Measurements from ENCODE around the gene WDR35. TPM values are rescaled to one million over a fixed set of nuclear protein-coding genes. Genes with fewer than 3 reads are reported as not detected.

The WDR35 gene
- total RNA-seq, 1 donor from 2014 or later: 13.5 TPM

- TF ChIP-seq, protein P1, sequence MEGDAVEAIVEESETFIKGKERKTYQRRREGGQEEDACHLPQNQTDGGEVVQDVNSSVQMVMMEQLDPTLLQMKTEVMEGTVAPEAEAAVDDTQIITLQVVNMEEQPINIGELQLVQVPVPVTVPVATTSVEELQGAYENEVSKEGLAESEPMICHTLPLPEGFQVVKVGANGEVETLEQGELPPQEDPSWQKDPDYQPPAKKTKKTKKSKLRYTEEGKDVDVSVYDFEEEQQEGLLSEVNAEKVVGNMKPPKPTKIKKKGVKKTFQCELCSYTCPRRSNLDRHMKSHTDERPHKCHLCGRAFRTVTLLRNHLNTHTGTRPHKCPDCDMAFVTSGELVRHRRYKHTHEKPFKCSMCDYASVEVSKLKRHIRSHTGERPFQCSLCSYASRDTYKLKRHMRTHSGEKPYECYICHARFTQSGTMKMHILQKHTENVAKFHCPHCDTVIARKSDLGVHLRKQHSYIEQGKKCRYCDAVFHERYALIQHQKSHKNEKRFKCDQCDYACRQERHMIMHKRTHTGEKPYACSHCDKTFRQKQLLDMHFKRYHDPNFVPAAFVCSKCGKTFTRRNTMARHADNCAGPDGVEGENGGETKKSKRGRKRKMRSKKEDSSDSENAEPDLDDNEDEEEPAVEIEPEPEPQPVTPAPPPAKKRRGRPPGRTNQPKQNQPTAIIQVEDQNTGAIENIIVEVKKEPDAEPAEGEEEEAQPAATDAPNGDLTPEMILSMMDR (IDR thresholded peaks at IDR 0.05; ENCODE audit: unreplicated experiment): no peak
- H3K4me3 Mint-ChIP-seq: peak overlapping the region; percentile 82
- H3K27me3 Mint-ChIP-seq (ENCODE audit: low read depth): peaks cover 27% of the 10 kb centered on the region
- DNase-seq (ENCODE audit: low spot score in 2 of 2, unreplicated experiment in 2 of 2): peak; percentile 45 to 53
- peak overlapping the region; percentile 64 for H3K27ac Mint-ChIP-seq
- no peaks in the 10 kb centered on the region for H3K9me3 Mint-ChIP-seq
- peaks cover 13% of the 10 kb centered on the region for H3K4me1 Mint-ChIP-seq
- no peaks in the 10 kb centered on the region for H3K36me3 Mint-ChIP-seq
Measured at GRCh38 chr2:19868701-19869580, 121.0 kb downstream of the WDR35 start.

DNA sequence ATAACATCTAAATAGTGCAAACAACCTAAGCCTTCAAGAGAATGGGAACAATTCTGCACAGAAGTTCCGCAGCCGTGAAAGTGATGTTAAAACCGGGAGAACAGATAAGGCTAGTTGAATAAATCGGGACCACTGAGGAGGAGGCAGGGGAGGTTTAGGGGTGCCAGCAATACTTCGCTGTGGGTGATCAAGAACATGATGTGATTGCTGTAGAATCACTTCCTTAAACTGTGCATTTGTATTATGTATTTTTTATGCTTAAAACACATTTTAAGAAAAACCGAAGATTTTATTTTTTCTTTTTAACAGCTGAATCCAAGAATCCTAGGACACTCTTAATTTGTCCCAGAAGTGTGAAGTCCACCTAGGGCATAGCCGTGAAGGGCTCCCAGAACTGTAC is 121.7 kb downstream of the WDR35 start:
- Mint-ChIP-seq H3K4me3 (peak overlapping the region; percentile 82), H3K36me3 (no peaks in the 10 kb centered on the region), H3K27me3 (ENCODE audit: low read depth) (peaks cover 28% of the 10 kb centered on the region), H3K9me3 (no peaks in the 10 kb centered on the region), H3K27ac (no peak overlapping the region), H3K4me1 (peaks cover 13% of the 10 kb centered on the region)
- TF ChIP-seq, protein P1 (IDR thresholded peaks at IDR 0.05; ENCODE audit: unreplicated experiment): no peak
- DNase-seq (ENCODE audit: low spot score in 2 of 2, unreplicated experiment in 2 of 2): no peak

DNA sequence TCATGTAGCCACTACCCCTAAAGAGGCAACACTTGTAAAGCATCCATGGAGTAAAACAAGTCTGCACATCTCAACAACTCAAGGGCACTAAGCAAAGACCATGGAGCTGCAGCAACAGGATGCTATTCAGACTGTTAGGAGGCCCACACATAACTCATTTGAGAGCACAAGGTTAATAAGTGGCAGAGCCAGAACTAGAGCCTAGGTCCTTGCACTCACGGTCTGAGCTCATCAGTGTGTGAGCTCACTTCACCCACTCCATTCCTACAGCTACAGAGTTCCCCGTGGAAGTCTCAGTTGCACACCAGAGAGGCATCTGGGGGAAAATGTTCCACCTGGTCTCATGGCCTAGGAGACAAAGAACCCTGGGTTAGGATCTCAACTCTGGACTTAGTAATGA is 123.1 kb downstream of the WDR35 start:
- Mint-ChIP-seq H3K4me3 (no peak overlapping the region), H3K9me3 (no peaks in the 10 kb centered on the region), H3K4me1 (peaks cover 13% of the 10 kb centered on the region), H3K27ac (no peak overlapping the region), H3K36me3 (no peaks in the 10 kb centered on the region), H3K27me3 (ENCODE audit: low read depth) (peaks cover 37% of the 10 kb centered on the region)
- DNase-seq (ENCODE audit: low spot score in 2 of 2, unreplicated experiment in 2 of 2): no peak
- TF ChIP-seq, protein P1 (IDR thresholded peaks at IDR 0.05; ENCODE audit: unreplicated experiment): no peak

DNA sequence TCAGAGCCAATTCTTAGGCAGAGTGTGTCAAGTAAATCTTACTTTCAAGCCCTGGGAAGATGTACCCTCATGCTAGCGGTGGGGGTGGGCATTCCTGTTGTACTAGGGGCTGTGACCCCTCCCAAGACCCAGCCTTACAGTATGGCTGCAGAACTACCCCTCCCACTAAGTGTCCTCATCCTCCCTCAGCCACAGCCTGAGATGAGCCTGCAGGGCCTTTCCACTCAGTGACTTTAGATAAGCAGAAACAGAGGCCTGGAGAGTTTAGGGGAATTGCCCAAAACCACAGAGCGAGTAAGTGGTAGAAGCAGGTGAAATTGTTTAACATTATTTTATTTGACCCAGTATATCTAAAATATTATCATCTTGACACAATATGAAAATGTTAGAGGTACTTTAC is 124.8 kb downstream of the WDR35 start:
- Mint-ChIP-seq H3K36me3 (no peaks in the 10 kb centered on the region), H3K4me1 (peaks cover 13% of the 10 kb centered on the region), H3K27ac (no peak overlapping the region), H3K9me3 (no peaks in the 10 kb centered on the region), H3K4me3 (no peak overlapping the region), H3K27me3 (ENCODE audit: low read depth) (peaks cover 37% of the 10 kb centered on the region)
- no peak for DNase-seq (ENCODE audit: low spot score in 2 of 2, unreplicated experiment in 2 of 2)
- TF ChIP-seq, protein P1 (IDR thresholded peaks at IDR 0.05; ENCODE audit: unreplicated experiment): no peak

- DNase-seq (ENCODE audit: low spot score in 2 of 2, unreplicated experiment in 2 of 2): no peak
- Mint-ChIP-seq H3K27me3 (ENCODE audit: low read depth) (peaks cover 31% of the 10 kb centered on the region), H3K36me3 (no peaks in the 10 kb centered on the region), H3K27ac (no peak overlapping the region), H3K9me3 (no peaks in the 10 kb centered on the region), H3K4me1 (peaks cover 10% of the 10 kb centered on the region), H3K4me3 (no peak overlapping the region)
- TF ChIP-seq, protein P1 (IDR thresholded peaks at IDR 0.05; ENCODE audit: unreplicated experiment): no peak
Measured at GRCh38 chr2:19864381-19864780, 125.5 kb downstream of the WDR35 start.
